Karpas-422 (cell line): ENCODE results near the gene ZBTB49. TPM values are rescaled to one million over a fixed set of nuclear protein-coding genes. Genes with fewer than 3 reads are reported as not detected.

Experiments
- DNase-seq: peaks from one replicate; pipeline ENCODE4 v3.0.0-alpha.2; 2015
- H2AFZ ChIP-seq: fragments of 200-600 bp; sonication (generic); 2 replicates; pipeline ENCODE4 v1.6.1; 2014; ENCODE audit warnings: antibody characterized with exemption, low read length, mixed read lengths
- H3K27ac ChIP-seq: fragments of 200-600 bp; sonication (generic); 2 replicates; pipeline ENCODE4 v1.5.1; 2014; ENCODE audit warnings: mild to moderate bottlenecking, low read length, moderate library complexity
- H3K27me3 ChIP-seq: fragments of 200-600 bp; sonication (generic); 2 replicates; pipeline ENCODE4 v1.6.1; 2014; ENCODE audit warnings: low read length, mixed read lengths
- H3K36me3 ChIP-seq: fragments of 200-600 bp; sonication (generic); 2 replicates; pipeline ENCODE4 v1.6.1; 2014; ENCODE audit warnings: low read length, mixed read lengths; ENCODE audit not compliant: insufficient read depth
- H3K4me1 ChIP-seq: fragments of 200-600 bp; sonication (generic); 2 replicates; pipeline ENCODE4 v1.6.1; 2014; ENCODE audit warnings: mild to moderate bottlenecking, low read length, mixed read lengths
- H3K4me2 ChIP-seq: fragments of 200-600 bp; sonication (generic); 2 replicates; pipeline ENCODE4 v1.6.1; 2014; ENCODE audit warnings: low read length, low read depth, mild to moderate bottlenecking; ENCODE audit not compliant: poor library complexity, severe bottlenecking
- H3K4me3 ChIP-seq: fragments of 200-600 bp; sonication (generic); 2 replicates; pipeline ENCODE4 v1.5.1; 2014; ENCODE audit warnings: mild to moderate bottlenecking, antibody characterized with exemption, low read length, mixed read lengths
- H3K79me2 ChIP-seq: fragments of 200-600 bp; sonication (generic); 2 replicates; pipeline ENCODE4 v1.6.1; 2014; ENCODE audit warnings: mild to moderate bottlenecking, low read length, mixed read lengths
- H3K9ac ChIP-seq: fragments of 200-600 bp; sonication (generic); 2 replicates; pipeline ENCODE4 v1.6.0; 2014; ENCODE audit warnings: low read length
- H3K9me2 ChIP-seq: fragments of 200-600 bp; sonication (generic), shearing (Covaris generic); replicated peaks from 2 replicates; pipeline ENCODE4 v1.6.0; 2014; ENCODE audit warnings: mild to moderate bottlenecking, low read length, moderate library complexity; ENCODE audit not compliant: insufficient read depth
- H3K9me3 ChIP-seq: fragments of 300-700, 200-600 bp; sonication (generic); 2 replicates; pipeline ENCODE4 v1.6.1; 2014; ENCODE audit warnings: low read length, mixed read lengths
- H4K20me1 ChIP-seq: fragments of 200-600 bp; sonication (generic); 2 replicates; pipeline ENCODE4 v1.6.1; 2014; ENCODE audit warnings: mild to moderate bottlenecking, antibody characterized with exemption, low read length, low read depth; ENCODE audit not compliant: insufficient read depth
- total RNA-seq: library from RNA; depleted of rRNA; stranded (reverse); fragments of >200 nt; shearing (Covaris generic); gene quantifications from 2 replicates; pipeline ENCODE4 v1.2.3, GENCODE V29; 2014; ENCODE audit warnings: low replicate concordance

ZBTB49 gene
- total RNA-seq, 1 experiment from 2014 or later, result 6.7 TPM

- no peak for DNase-seq
- Histone ChIP-seq H2AFZ (no peak overlapping the region), H3K4me2 (no peak overlapping the region), H4K20me1 (no peaks in the 10 kb centered on the region), H3K27ac (no peak overlapping the region), H3K4me3 (no peak overlapping the region), H3K9me2 (no peaks in the 10 kb centered on the region), H3K36me3 (peaks cover 6% of the 10 kb centered on the region; the same call in 1 of the 2 replicates), H3K4me1 (peaks cover 14% of the 10 kb centered on the region), H3K79me2 (peaks cover 17% of the 10 kb centered on the region), H3K27me3 (no peaks in the 10 kb centered on the region), H3K9ac (no peak overlapping the region), H3K9me3 (no peaks in the 10 kb centered on the region)
Measured at GRCh38 chr4:4306920-4307319, 16.9 kb downstream of the ZBTB49 start.

- no peaks in the 10 kb centered on the region for H3K9me3 ChIP-seq
- H3K4me2 ChIP-seq, result no peak overlapping the region
- no peak overlapping the region for H3K9ac ChIP-seq
- no peak overlapping the region for H3K4me3 ChIP-seq
- H3K9me2 ChIP-seq, result no peaks in the 10 kb centered on the region
- H3K79me2 ChIP-seq, result peaks cover 23% of the 10 kb centered on the region
- no peak overlapping the region for H2AFZ ChIP-seq
- peaks cover 17% of the 10 kb centered on the region for H3K4me1 ChIP-seq
- H3K27me3 ChIP-seq, result no peaks in the 10 kb centered on the region
- no peaks in the 10 kb centered on the region for H3K36me3 ChIP-seq
- no peak overlapping the region for H3K27ac ChIP-seq
- H4K20me1 ChIP-seq, result no peaks in the 10 kb centered on the region
- no peak for DNase-seq
Measured at GRCh38 chr4:4308800-4309441, 18.9 kb downstream of the ZBTB49 start.

- Histone ChIP-seq H3K4me1 (peaks cover 17% of the 10 kb centered on the region), H3K9me2 (no peaks in the 10 kb centered on the region), H3K27ac (no peak overlapping the region), H4K20me1 (no peaks in the 10 kb centered on the region), H2AFZ (no peak overlapping the region), H3K79me2 (peaks cover 18% of the 10 kb centered on the region), H3K9ac (no peak overlapping the region), H3K4me2 (peak overlapping the region; percentile 45), H3K4me3 (no peak overlapping the region), H3K27me3 (no peaks in the 10 kb centered on the region), H3K9me3 (no peaks in the 10 kb centered on the region), H3K36me3 (no peaks in the 10 kb centered on the region; the same call in 1 of the 2 replicates)
- DNase-seq, result peak; percentile 59
Measured at GRCh38 chr4:4311193-4311592, 21.1 kb downstream of the ZBTB49 start.

GRCh38 chr4:4315461-4316149 is 25.6 kb downstream of the ZBTB49 start:
- Histone ChIP-seq H3K79me2 (peaks cover 12% of the 10 kb centered on the region; the same call in 1 of the 2 replicates), H3K27ac (no peak overlapping the region), H3K9ac (no peak overlapping the region), H3K27me3 (no peaks in the 10 kb centered on the region), H3K9me3 (no peaks in the 10 kb centered on the region), H3K36me3 (no peaks in the 10 kb centered on the region; the same call in 1 of the 2 replicates), H3K9me2 (no peaks in the 10 kb centered on the region), H3K4me3 (no peak overlapping the region), H3K4me1 (peaks cover 16% of the 10 kb centered on the region), H2AFZ (no peak overlapping the region), H3K4me2 (no peak overlapping the region), H4K20me1 (no peaks in the 10 kb centered on the region)
- no peak for DNase-seq

GRCh38 chr4:4316150-4316495 is 26.1 kb downstream of the ZBTB49 start:
- no peak overlapping the region for H3K27ac ChIP-seq
- H3K79me2 ChIP-seq, result peaks cover 8% of the 10 kb centered on the region; the same call in 1 of the 2 replicates
- no peaks in the 10 kb centered on the region for H3K27me3 ChIP-seq
- H2AFZ ChIP-seq, result no peak overlapping the region
- no peaks in the 10 kb centered on the region; the same call in 1 of the 2 replicates for H3K36me3 ChIP-seq
- H3K9me3 ChIP-seq, result no peaks in the 10 kb centered on the region
- H3K9me2 ChIP-seq, result no peaks in the 10 kb centered on the region
- H3K4me3 ChIP-seq, result no peak overlapping the region
- DNase-seq, result no peak
- no peaks in the 10 kb centered on the region for H4K20me1 ChIP-seq
- no peak overlapping the region for H3K9ac ChIP-seq
- H3K4me1 ChIP-seq, result peaks cover 11% of the 10 kb centered on the region
- no peak overlapping the region for H3K4me2 ChIP-seq

GRCh38 chr4:4317496-4318232 is 27.6 kb downstream of the ZBTB49 start:
- Histone ChIP-seq H3K4me3 (no peak overlapping the region), H3K4me2 (no peak overlapping the region), H3K9ac (no peak overlapping the region), H3K36me3 (no peaks in the 10 kb centered on the region; the same call in 1 of the 2 replicates), H3K4me1 (no peaks in the 10 kb centered on the region), H3K79me2 (no peaks in the 10 kb centered on the region), H3K9me3 (no peaks in the 10 kb centered on the region), H3K27ac (no peak overlapping the region), H3K9me2 (no peaks in the 10 kb centered on the region), H3K27me3 (no peaks in the 10 kb centered on the region), H2AFZ (no peak overlapping the region), H4K20me1 (no peaks in the 10 kb centered on the region)
- DNase-seq, result no peak

- no peak overlapping the region for H3K9ac ChIP-seq
- H3K79me2 ChIP-seq, result no peaks in the 10 kb centered on the region
- H3K27me3 ChIP-seq, result no peaks in the 10 kb centered on the region
- no peaks in the 10 kb centered on the region for H3K4me1 ChIP-seq
- no peaks in the 10 kb centered on the region for H3K9me2 ChIP-seq
- H3K27ac ChIP-seq, result no peak overlapping the region
- H4K20me1 ChIP-seq, result no peaks in the 10 kb centered on the region
- H3K36me3 ChIP-seq, result no peaks in the 10 kb centered on the region; the same call in 1 of the 2 replicates
- no peak for DNase-seq
- no peak overlapping the region for H2AFZ ChIP-seq
- H3K4me3 ChIP-seq, result no peak overlapping the region
- H3K4me2 ChIP-seq, result no peak overlapping the region
- H3K9me3 ChIP-seq, result no peaks in the 10 kb centered on the region
Measured at GRCh38 chr4:4320528-4320927, 30.5 kb downstream of the ZBTB49 start.
